ENCODE measurements around the gene TPH1. TPM values are rescaled to one million over a fixed set of nuclear protein-coding genes. Genes with fewer than 3 reads are reported as not detected.
"Not testable (repeated sequence)": the region's sequence is repeated elsewhere in the genome, so short reads cannot be mapped to it uniquely, and the experiment has no call there.

TPH1 gene
- total RNA-seq, 8 experiments from 2014 or later = 0.15 to 1.4 (median 0.47) TPM

- peak in 1 of 8 experiments; percentile 1 for ATAC-seq (replicated peaks in 6 of 8)
- Histone ChIP-seq H3K4me3 (peak overlapping the region; percentile 45 to 67 (median 61)), H3K27ac (peak overlapping the region; percentile 71 to 80), H3K4me1 (replicated peaks in 1 of 2) (peaks cover 5 to 6% of the 10 kb centered on the region in 2 donors)
- 23 to 100% (median 42%) methylated on average over 1 to 6 of the region's 11 CpGs; no CpG with 5 or more reads in 1 of the 10 experiments for WGBS, 10 experiments
- in situ Hi-C loops (cut with MboI; ENCODE audit: low pct_unique_long_range_greater_than_20kb in 2 of 9, low sequenced_read_pairs in 9 of 9, unreplicated experiment in 9 of 9) = no loop called here
Observed at GRCh38 chr11:18013790-18014507, 32.1 kb downstream of the TPH1 start.

DNA sequence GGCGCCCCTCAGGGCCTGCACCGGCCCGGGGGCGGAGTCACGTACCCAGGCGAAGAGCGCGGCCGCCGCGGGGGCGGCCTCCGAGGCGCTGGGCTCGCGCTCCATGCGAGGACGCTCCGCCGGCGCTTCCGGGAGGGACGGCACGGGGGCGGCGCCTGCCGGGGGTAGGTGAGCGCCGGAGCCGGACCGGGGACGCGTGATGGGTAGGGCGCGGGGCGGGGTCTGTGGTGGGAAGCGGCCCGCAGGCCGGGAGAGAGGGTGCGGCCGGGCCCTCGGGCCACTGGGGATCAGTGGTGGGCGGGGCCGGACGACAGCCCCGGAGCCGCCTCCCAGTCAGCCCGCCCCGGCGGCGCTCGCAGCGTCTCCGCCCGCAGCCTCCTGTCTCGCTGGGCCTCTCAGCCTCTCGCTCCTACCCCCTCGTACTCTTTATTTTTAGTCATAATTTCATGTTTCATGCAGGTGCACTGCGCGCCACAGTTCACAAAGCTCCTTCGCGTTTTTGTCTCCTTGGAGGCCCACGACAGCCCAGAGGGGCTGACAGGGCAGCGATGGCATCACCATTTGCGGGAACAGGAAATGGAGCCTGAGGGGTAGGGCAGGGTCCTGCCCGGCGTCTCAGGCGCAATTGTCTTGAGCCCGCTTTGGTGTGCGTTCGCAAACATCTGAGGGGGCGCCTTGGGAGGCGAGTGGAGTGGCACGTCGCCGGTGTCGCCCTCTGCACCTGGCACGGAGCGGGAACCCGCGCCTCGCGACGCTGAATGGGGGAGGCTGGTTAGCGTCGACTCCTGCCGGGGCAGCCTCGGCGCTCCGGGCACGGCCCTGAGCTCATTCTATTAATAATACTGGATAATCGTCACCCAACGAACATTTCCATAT, 32.9 kb downstream of the TPH1 start, which contains the start of gene SERGEF:
Gene SERGEF (minus strand): TSS at position 142 of the 876 bp plus-strand sequence. CDS start 37 bp downstream, at position 105.
- ATAC-seq (replicated peaks in 6 of 8) = peak; percentile 83 to 95 (median 94)
- H3K27ac ChIP-seq = peak within 1 kb of the TSS; percentile 71 to 80
- 0% methylated on average over 1 to 10 of the region's 93 CpGs; no CpG with 5 or more reads in 6 of the 10 experiments for WGBS, 10 experiments
- peak within 1 kb of the TSS; percentile 45 to 67 (median 61) for H3K4me3 ChIP-seq
- H3K4me1 ChIP-seq (replicated peaks in 1 of 2) = peaks cover 5 to 6% of the 10 kb centered on the region in 2 donors
- in situ Hi-C loops (cut with MboI; ENCODE audit: low pct_unique_long_range_greater_than_20kb in 2 of 9, low sequenced_read_pairs in 9 of 9, unreplicated experiment in 9 of 9) = no loop called here

- H3K4me3 ChIP-seq = peak overlapping the region; percentile 45 to 67 (median 61)
- H3K27ac ChIP-seq = peak overlapping the region; percentile 71 to 80
- ATAC-seq (replicated peaks in 6 of 8) = peak in 4 of 8 experiments; percentile 8 to 29 (median 11)
- in situ Hi-C loops (cut with MboI; ENCODE audit: low pct_unique_long_range_greater_than_20kb in 2 of 9, low sequenced_read_pairs in 9 of 9, unreplicated experiment in 9 of 9) = no loop called here
- 0 to 40% (median 12%) methylated on average over 1 to 8 of the region's 46 CpGs; no CpG with 5 or more reads in 4 of the 10 experiments for WGBS, 10 experiments
- peaks cover 5 to 6% of the 10 kb centered on the region in 2 donors for H3K4me1 ChIP-seq (replicated peaks in 1 of 2)
Observed at GRCh38 chr11:18012122-18012905, 33.8 kb downstream of the TPH1 start.

DNA sequence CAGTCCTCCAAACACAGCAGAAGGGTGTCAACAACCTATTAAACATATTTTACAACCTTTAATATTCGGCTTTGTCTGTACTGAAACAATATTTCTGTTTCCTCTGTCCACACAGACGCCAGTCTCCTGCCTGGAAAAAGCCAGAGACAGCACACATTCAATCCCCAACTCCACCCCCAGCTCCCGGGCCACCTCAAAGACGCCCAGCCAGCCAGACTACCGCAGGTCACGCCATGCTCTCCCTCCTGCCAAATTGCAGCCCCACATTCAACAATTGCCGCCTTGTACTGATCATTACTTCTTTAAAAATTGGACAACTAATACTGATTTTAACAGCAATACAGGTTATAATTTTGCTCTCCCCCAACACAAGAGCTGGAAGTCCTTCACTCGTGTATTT, 34.4 kb downstream of the TPH1 start:
- peaks cover 5 to 6% of the 10 kb centered on the region in 2 donors for H3K4me1 ChIP-seq (replicated peaks in 1 of 2)
- ATAC-seq (replicated peaks in 6 of 8) = no peak
- WGBS, 10 experiments = 14 to 89% (median 68%) methylated on average over 1 to 7 of the region's 8 CpGs; no CpG with 5 or more reads in 3 of the 10 experiments
- no peak overlapping the region for H3K27ac ChIP-seq
- in situ Hi-C loops (cut with MboI; ENCODE audit: low pct_unique_long_range_greater_than_20kb in 2 of 9, low sequenced_read_pairs in 9 of 9, unreplicated experiment in 9 of 9) = no loop called here
- H3K4me3 ChIP-seq = peak overlapping the region; percentile 45 to 67 (median 61)

GRCh38 chr11:18010977-18011586, 35.0 kb downstream of the TPH1 start:
- no peak for ATAC-seq (replicated peaks in 6 of 8)
- WGBS, 10 experiments = 71 to 100% (median 93%) methylated on average over 1 to 5 of the region's 10 CpGs; no CpG with 5 or more reads in 2 of the 10 experiments
- Histone ChIP-seq H3K4me3 (peak overlapping the region in 1 of 5 donors; percentile 45), H3K27ac (no peak overlapping the region), H3K4me1 (replicated peaks in 1 of 2) (peaks cover 5 to 6% of the 10 kb centered on the region in 2 donors)
- in situ Hi-C loops (cut with MboI; ENCODE audit: low pct_unique_long_range_greater_than_20kb in 2 of 9, low sequenced_read_pairs in 9 of 9, unreplicated experiment in 9 of 9) = no loop called here

GRCh38 chr11:18010121-18010670, 35.9 kb downstream of the TPH1 start:
- in situ Hi-C loops (cut with MboI; ENCODE audit: low pct_unique_long_range_greater_than_20kb in 2 of 9, low sequenced_read_pairs in 9 of 9, unreplicated experiment in 9 of 9) = no loop called here
- no peak for ATAC-seq (replicated peaks in 6 of 8)
- peaks cover 5 to 6% of the 10 kb centered on the region in 2 donors for H3K4me1 ChIP-seq (replicated peaks in 1 of 2)
- no peak overlapping the region for H3K4me3 ChIP-seq
- H3K27ac ChIP-seq = no peak overlapping the region

- in situ Hi-C loops (cut with MboI; ENCODE audit: low pct_unique_long_range_greater_than_20kb in 2 of 9, low sequenced_read_pairs in 9 of 9, unreplicated experiment in 9 of 9) = no loop called here
- H3K27ac ChIP-seq = no peak overlapping the region
- 67 to 100% (median 93%) methylated on average over 1 to 4 of the region's 4 CpGs; no CpG with 5 or more reads in 1 of the 10 experiments for WGBS, 10 experiments
- no peaks in the 10 kb centered on the region for H3K4me1 ChIP-seq (replicated peaks in 1 of 2)
- no peak overlapping the region for H3K4me3 ChIP-seq
- no peak for ATAC-seq (replicated peaks in 6 of 8)
Observed at GRCh38 chr11:18005376-18006129, 40.5 kb downstream of the TPH1 start.

DNA sequence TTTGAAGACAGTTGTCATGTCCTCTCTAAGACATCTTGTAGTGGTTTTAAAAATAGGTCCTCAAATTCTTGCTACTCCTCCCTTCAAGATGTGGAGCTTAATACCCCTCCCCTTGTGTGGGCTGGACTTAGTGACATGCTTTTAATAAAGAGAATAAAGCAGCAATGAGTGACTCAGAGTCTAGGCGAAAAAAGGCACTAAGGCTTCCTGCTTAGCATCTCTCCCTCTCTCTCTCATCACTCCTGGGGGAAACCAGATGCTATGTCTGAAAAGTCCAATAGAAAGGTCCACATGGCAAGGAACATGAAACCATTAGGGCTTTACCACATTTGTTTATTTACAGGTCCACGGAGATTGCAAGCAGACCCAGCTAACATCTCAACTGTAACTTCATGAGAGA, 44.9 kb downstream of the TPH1 start:
- in situ Hi-C loops (cut with MboI; ENCODE audit: low pct_unique_long_range_greater_than_20kb in 2 of 9, low sequenced_read_pairs in 9 of 9, unreplicated experiment in 9 of 9) = no loop called here
- peak in 2 of 8 experiments; percentile 20 to 66 for ATAC-seq (replicated peaks in 6 of 8)
- Histone ChIP-seq H3K4me3 (no peak overlapping the region), H3K27ac (no peak overlapping the region), H3K4me1 (replicated peaks in 1 of 2) (no peaks in the 10 kb centered on the region)
- WGBS, 10 experiments = 17 to 83% (median 52%) methylated on average over 1 to 2 of the region's 2 CpGs; no CpG with 5 or more reads in 4 of the 10 experiments

DNA sequence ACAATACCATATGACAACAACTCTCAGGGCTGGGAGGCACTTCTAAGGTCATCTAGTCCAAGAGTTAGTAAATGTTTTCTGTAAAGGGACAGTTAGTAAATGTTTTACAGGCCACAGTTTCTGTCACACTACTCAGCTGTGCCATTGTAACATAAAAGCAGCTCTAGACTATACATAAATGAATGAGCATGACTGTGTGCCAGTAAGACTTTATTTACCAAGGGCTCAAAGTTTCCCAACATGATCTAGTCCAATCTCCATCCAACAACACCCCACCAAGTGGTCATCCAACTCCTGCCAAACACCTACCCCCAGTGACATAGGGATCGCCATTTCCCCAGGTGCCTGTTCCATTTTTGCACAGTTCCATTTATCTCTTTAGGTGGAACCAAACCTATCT, 45.3 kb downstream of the TPH1 start:
- H3K4me3 ChIP-seq = no peak overlapping the region
- no peaks in the 10 kb centered on the region for H3K4me1 ChIP-seq (replicated peaks in 1 of 2)
- WGBS, 10 experiments = 80 to 100% (median 100%) methylated on average over 1 of the region's 1 CpG; no CpG with 5 or more reads in 6 of the 10 experiments
- in situ Hi-C loops (cut with MboI; ENCODE audit: low pct_unique_long_range_greater_than_20kb in 2 of 9, low sequenced_read_pairs in 9 of 9, unreplicated experiment in 9 of 9) = no loop called here
- H3K27ac ChIP-seq = no peak overlapping the region
- no peak for ATAC-seq (replicated peaks in 6 of 8)

- WGBS, 10 experiments = 86 to 100% (median 95%) methylated on average over 2 to 4 of the region's 4 CpGs; no CpG with 5 or more reads in 1 of the 10 experiments
- H3K27ac ChIP-seq; H3K4me1 ChIP-seq (replicated peaks in 1 of 2); H3K4me3 ChIP-seq; in situ Hi-C loops (cut with MboI; ENCODE audit: low pct_unique_long_range_greater_than_20kb in 2 of 9, low sequenced_read_pairs in 9 of 9, unreplicated experiment in 9 of 9); ATAC-seq (replicated peaks in 6 of 8): not testable (repeated sequence)
Observed at GRCh38 chr11:18000128-18000527, 45.9 kb downstream of the TPH1 start.
